HG02938 (cell line): Measurements from ENCODE around the gene CREG1.
A peak's percentile ranks its signal among the peaks of the same experiment; 100 is the strongest.
"Not testable (repeated sequence)": the region's sequence is repeated elsewhere in the genome, so short reads cannot be mapped to it uniquely, and the experiment has no call there.

ENCODE experiments used
- ATAC-seq: cut with Tn5 transposase; IDR thresholded peaks from one replicate; pipeline ENCODE4 v1.9.1; 2021; ENCODE audit warnings: mild to moderate bottlenecking, moderate library complexity; ENCODE audit not compliant: unreplicated experiment

Gene CREG1

DNA sequence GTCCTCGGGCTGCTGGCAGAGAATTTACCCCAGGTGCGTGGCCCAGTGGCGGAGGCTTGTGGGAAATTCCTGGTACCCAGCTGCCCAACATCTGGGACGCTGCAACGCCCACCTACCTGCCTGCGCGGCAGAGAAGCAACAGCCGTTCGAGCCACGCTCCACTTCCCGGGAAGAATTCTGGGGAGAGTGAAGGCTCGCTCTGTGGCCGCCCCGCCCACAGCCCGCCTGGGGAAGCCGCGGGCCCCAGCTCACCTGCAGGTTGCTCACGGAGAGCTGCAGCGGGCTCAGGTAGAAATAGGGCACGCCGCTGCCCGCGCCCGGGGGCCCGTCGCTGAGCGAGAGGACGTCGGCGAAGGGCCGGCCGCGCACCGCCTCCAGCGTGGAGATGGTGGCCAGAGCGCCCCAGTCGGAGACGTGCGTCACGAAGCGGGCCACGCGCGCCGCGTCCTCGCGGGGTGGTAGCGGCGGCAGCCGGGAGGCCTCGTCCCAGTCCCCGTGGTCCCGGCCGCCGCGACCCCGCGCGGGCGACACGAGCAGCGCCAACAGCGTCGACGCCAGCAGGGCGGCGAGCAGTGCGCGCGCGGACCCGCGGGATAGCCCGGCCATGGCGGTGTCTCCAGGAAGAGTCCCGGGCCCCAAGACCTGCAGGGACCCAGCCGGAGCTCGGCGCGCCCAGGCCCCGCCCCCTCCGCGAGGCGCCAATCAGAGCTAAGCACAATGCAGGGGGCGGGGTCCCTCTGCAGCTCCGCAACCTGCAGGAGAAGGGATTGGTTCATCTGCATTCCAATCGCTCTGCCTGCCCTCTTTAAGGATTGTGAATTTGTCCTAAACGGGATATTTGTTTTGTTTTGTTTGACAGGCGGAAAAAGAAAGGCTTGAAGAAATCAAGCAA lies at the start of gene CREG1:
CREG1 (minus strand) TSS at position 627 of the 892 bp plus-strand sequence.
- peak; percentile 95 for ATAC-seq

DNA sequence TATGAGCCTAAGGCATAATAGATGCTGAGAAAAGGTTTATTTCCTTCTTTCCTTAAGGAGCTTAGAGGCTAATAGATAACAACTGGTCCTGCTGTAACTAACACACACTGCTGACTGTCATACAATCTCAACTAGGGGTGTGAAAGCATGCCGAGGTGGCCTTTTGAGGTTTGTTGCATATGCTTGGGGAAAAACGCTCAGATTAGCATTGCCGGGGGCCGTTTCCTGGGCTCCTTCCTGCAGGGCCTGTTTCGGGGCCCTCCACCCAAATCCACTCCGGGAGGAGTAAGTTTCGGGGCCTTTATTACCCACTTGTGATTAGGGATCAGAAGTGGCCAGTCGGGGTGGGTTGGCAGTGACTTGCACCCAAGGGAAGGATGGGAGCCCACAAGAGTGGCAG lies 49.3 kb upstream of the CREG1 start:
- no peak for ATAC-seq

DNA sequence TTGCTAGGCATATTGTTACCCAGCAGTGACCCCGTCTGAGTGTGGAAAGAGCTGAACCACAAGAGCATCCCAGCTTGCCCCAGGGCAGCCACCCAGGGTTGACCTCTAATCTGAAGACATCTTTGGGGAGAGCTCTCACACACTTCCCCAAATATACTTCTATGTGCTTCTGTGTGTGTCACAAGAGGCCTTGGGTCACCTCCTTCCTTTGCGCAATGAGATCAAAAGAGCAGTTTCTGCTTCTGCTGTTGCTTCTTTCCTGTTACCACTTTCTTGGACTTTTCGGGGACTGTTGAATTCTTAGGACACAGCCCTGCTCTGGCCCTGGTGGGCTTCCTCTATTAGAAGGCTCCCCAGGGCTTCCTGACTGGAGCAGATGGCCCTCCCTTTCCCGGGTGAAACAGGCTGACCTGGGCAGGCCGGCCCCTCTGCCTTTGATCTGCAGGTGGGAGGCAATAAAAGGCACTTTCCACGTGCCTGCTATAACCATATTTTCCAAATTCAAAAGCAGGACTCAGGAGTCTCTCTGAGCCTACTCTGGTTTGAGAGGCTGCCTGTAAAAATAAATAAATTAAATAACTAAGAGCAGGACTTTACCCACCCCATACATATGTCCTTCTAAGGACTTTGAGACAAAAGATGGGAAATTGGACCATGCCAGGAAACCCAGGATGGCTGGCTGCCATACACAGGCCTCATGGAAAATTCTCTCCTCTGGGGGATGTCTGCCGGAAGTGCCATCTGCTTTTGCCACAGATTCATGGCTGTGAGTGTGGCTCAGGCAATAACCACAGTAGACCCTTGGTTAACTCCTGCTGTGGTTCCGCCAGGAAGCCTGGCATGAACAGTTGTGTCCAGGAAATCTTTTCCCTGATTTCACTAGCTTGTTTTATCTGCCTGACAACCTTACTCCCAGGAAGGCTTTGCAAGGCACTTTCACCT lies 48.2 kb upstream of the CREG1 start:
- no peak for ATAC-seq

DNA sequence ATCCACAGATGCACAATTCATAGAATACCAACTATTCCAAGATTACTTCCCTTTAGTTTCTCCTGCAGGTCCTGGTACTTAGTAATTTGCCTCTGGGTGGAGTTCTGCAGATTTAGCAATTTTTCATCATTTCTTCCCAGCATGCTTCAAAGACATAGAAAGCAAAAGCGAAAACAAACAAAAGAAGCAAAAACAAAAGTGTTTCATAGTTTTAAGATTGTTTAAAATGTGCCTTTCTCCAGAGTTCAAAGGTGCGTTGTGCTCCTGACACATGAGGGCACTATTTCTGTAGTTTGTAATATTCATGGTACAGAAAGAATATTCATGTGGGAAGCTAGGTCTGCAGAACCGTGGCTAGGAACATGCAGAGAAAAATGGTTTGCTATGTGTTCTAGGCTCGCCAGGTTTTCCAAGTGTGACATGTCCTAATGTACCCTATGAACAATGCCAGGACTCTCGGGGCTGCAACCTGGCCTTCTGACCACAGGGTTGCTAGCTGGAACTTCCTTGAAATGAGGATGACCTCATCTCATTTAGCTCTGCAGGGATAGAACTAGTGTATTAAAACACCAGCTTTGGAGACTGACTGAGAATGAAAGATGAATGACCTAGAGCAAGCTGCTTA lies 46.5 kb upstream of the CREG1 start:
- ATAC-seq: peak; percentile 56

DNA sequence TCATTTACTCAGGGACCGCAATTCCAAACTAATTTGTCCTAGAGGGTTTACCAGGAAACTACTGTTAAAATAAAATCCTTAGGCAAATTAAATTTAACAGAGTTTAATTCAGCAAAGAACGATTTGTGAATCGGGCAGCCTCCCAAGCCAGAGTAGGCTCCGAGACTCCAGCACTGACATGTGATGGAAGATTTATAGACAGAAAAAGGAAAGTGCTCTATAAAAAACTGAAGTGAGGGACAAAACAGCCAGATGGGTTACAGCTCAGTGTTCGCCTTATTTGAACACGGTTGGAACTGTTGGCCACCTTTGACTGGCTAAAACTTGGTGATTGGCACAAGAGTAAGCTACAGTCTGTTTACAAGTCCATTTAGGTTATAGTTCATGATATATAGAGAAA lies 41.3 kb upstream of the CREG1 start:
- ATAC-seq: no peak

DNA sequence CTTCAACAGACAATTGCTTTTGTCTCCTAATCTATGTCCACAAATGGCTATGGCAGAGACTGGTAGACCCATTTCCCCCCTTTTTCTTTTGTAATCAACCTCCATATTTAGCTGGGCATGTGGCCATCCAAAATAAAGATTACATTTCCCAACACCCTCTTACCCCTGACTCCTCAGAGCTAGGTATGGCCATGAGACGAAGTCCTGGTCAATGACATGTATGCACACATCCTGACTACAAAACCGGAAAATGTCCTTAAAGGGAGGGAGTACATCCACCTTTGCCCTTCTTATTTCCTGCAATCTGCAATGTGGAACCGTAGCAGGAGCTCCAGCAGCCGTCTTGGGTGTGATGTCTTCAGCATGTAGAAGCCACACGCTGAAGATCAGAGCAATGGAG lies 40.3 kb upstream of the CREG1 start:
- ATAC-seq: no peak

DNA sequence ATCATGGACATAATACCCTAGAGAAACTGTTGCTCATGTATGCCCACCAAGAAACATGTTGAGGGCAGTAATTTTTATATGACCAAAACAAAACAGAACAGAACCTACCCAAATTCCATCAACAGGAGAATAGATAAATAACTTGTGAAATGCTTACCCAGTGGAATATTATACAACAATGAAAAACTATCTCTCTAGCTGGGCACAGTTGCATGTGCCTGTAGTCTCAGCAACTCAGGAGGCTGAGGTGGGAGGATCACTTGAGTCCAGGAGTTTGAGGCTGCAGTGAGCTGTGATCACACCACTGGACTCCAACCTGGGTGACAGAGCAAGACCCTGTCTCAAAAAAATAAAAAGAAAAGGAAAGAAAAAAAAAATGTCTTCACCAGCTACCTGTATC lies 38.9 kb upstream of the CREG1 start:
- ATAC-seq: no peak

DNA sequence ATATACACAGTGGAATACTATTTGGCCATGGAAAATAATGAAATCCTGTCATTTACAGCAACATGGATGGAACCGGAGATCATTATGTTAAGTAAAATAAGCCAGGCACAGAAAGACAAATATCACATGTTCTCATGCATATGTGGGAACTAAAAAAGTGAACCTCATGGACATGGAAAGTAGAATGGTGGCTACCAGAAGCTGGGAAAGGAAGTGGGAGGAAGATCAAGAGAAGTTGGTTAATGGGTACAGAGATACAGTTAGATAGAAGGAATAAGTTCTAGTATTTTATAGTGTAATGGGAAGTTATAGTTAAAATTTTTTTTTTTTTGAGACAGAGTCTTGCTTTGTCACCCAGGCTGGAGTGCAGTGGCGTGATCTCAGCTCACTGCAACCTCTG lies 34.8 kb upstream of the CREG1 start:
- no peak for ATAC-seq

DNA sequence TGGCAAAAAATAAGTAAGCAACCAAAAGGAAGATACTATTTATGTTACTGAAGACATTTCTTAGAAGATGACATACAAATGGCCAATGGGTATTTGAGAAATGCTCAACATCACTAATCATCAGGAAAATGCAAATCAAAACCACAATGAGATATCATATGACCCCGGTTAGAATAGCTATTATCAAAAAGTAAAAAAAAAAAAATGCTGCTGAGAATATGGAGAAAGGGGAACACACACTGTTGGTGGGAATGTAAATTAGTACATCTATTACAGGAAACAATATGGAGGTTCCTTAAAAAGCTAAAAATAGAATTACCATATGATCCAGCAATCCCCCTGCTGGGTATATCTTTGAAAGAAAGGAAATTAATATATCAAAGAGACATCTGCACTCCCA lies 34.3 kb upstream of the CREG1 start:
- no peak for ATAC-seq

DNA sequence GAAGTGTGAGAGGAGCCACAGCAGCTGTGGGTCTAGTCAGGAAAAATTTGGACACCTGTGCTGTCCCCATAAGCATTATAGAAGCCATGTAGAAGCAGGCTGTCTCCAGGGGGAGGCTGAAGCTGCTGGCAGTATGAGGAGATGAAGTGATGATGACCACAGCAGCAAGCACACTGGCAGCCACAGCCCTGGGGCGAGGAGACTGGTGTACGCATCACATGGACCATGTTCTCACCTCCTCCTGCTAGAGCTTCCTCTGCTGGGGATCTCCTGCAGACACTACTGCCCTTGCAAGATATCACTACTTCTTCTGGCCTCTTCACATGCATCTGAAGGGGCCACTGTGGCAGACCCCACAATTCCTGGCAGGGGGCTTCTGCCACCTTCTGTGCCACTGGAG lies 33.8 kb upstream of the CREG1 start:
- no peak for ATAC-seq

DNA sequence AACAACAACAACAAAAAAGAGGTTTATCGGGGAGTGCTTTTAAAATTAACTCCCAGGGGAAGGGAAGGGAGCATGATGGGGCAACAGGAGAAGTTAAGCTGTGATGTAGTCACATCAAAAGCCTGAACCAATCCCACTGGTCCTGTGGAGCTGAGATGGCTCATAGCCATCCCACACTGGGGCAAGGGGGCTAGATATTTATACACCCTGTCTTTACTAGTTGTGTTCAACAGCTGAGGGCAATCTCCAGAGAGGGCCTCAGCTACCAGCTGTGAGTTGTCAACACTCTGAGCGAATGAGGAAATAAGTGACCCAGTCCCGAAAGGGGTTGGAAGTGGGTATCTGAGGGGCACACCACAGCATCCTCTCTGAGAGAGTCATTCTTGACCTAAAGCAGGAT lies 31.0 kb upstream of the CREG1 start:
- ATAC-seq: no peak

DNA sequence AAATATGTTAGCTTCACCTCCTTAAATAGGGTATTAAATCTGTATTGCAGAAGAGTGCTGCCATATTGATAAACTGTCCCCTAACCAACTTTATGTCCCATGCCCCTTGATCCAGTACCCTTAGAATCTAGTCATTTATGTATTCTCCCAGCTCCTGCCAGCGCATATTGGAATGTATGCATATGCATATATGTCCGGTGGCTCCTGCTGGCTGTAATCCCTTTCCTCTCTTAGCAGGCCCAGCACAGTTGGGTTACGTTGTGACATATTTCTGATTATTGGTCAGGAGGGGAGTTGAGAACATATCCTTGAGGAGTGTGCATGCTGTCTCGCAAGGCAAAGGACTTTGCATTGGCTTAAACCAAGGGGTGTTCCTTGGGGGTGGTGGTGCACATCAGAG lies 29.2 kb upstream of the CREG1 start:
- ATAC-seq: no peak

DNA sequence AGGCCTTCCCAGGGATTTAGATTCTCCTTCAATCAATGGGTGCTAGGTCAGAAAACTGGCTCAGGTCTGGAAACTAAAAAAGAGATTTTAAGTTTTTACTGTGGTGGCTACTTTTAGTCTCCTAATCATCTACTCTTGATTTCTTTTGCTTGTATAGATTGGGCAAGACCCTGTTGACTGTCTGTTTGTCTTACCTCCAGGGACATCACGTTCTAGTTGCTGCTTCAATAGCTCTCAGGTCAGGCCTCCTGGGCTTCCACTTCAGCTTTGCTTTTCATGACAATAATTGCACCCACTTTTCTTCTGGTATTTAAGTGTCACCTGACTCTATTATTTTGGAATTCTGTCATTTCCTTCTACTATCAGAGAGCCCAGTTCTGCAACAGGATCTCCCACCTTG lies 28.5 kb upstream of the CREG1 start:
- no peak for ATAC-seq

DNA sequence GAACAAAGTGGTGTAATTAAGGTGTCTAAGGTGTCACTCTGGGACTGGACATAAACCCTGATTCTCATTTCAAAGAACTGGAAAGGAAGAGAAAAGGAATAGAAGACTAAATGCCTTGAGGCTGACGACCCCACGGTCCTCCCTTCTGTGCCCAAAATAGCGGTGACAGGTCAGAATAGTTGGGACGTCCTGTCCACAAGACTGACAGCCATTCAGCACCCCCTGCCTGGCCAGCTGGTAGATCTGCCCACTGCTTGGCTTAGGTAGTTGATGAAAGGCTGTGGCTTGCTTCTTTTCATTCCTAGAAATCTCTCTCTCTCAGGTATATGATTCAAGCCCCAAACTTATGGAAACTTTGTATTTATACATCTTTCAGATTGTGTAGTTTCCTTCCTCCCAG lies 26.4 kb upstream of the CREG1 start:
- ATAC-seq: no peak

DNA sequence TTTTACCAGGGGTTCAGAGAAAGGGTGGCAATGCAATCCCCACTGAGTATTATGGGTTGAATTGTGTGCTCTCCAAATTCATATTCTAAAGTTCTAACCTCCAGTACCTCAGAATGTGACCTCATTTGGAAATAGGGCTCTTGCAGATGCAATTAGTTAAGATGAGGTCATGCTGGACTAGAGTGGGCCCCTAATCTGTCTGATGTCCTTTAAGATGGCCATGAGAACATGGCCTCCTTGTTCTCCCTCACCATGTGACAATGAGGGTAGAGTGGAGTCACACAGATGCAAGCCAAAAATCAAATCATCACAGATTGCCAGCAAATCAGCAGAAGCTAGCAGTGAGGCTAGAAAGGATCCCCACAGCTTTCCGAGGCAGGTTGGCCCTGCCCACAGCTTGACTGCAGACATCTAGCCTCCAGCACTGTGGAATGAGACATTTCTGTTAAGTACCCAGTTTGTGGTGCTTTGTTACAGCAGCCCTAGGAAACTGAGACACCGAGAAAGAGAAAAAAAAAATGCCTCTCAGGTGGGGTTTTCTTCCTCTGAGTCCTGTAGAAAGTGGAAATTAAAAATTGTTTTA lies 25.5 kb upstream of the CREG1 start:
- ATAC-seq: no peak

DNA sequence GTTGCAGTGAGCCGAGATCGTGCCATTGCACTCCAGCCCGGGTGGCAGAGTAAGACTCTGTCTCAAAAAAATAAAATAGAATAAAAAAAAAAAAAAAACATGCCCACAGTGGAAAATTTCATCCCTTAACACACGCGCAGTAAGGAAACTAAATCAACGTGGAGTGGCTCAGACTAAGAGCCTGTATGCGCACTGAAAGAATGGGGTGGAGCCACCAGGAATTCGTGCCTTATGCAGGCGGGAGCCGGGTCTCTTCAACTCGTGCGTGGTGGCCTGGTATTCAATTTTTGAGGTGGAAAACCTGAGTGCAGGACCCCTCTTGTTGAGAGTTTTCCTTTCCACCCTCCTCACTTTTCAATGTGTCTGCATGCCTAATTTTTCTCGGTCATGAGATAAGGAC lies 22.1 kb upstream of the CREG1 start:
- no peak for ATAC-seq

DNA sequence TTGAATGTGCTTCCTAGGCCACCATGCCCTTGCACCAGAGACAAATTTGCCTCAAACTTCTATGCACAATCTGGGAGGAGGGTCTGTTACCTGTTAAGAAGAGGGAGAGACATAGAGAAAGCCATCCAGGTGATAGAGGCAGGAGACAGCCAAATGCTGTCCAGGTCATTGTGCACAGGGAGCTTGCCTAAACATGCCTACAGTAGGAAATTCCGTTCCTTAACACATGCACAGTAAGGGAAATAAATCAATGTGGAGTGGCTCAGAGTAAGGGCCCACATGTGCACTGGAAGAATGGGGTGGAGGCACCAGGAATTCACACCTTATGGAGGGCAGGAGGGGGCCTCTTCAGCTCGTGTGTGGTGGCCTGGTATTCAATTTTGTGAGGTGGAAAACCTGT lies 19.5 kb upstream of the CREG1 start:
- ATAC-seq: no peak

DNA sequence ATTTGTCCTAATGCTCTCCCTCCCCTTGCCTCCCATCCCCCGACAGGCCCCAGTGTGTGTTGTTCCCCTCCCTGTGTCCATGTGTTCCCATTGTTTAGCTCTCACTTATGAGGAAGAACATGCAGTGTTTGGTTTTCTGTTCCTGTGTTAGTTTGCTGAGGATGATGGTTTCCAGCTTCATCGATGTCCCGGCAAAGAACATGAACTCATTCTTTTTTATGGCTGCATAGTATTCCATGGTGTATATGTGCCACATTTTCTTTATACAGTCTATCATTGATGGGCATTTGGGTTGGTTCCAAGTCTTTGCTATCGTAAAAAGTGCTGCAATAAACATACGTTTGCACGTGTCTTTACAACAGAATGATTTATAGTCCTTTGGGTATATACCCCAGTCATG lies 17.1 kb upstream of the CREG1 start:
- not testable (repeated sequence) for ATAC-seq

DNA sequence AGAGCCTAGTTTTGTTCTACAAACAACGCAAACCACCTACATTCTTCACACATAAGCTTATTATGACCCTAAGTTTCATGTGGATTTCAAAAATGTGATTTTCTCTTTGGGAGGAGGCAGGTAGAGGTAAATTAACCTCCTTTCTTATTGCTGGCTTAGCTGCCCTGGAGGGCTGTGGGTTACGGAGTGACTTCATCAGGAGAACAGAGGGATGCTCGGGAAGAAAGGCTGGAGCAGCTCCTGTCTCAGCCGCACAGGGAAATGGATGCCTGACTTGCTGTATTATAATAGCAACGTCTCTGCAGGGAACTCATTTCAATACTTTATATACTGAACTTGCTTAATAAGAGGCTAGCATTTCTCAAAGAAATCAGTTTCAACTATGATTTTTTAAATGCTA lies 14.1 kb upstream of the CREG1 start:
- no peak for ATAC-seq

DNA sequence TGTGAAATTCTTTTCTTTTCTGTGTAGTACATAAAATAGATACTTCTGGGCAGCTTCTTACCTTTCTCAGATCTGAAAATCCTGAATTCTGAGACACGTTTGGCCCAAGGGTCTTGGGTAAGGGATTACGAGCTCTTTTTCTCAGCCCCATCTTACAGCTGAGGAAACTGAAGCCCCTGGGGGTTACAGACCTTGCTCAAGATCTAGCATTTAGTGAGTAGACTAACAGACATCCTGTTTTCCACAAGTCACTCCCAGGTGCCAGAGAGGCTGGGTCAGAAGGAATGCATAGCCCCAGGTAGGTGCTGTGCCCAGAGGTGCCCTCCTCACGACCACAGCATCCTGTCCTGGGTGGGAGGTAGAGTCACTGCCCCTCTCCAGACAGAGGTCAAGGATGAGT lies 13.2 kb upstream of the CREG1 start:
- no peak for ATAC-seq

DNA sequence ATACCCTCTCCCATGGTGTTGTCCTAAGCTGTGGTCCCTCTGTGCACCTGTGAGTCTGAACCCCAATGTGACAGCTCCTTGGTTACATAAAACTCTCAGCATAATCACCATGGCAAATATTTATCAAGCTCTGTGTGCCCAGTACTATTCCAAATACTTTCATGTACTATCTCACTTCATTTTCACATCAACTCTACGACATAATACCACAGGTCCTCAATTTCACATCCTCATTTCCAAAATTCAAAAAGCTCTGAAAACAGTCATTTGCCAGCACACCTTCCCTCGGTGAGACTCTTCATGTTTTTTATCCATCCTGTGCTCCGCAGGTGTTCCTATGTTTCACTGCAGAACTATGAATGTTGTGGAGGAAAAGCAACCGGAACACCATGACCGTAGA lies 12.4 kb upstream of the CREG1 start:
- ATAC-seq: no peak
